NCI-H1694 (cell line): ENCODE measurements around the gene TRAF1.

ENCODE experiments used
- DNase-seq: peaks from one replicate; lab custom pipeline; 2025; lab: John Stamatoyannopoulos, UW

Gene TRAF1

DNA sequence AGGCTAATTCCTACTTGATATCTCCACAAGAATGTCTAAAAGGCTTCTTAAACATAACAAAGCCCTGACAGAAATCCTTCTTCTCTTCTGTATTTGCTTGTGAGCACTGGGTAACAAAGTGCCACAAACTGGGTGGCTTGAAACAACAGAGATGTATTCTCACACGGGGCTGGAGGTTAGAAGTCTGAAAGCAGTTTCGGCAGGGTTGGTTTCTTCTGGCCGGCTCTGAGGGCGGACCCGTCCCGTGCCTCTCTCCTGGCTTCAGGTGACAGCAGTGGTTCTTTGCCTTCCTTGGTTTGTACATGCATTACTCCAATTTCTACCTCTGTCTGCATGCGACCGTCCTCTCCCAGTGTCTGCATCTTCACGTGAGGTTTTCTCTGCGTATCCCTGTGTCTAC lies 14.0 kb upstream of the TRAF1 start:
- DNase-seq, result no peak

DNA sequence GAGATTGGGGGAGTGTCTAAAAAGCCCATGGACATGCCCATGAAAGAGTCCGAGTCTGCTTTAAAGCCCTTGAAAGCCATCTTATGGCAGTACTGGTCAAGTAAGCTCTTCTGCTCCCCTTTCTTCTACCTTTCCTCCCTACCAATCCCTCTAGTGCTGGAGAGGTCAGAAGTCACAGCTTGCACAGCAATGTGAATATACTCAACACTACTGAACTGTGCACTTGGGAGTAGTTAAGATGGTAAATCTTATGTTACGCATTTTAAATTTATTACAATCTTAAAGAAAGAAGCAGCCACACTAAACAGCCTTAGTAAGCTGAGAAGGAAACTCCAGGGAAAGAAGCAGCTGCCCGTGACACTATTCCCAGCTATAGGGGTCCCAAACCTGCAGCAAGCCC lies 12.3 kb upstream of the TRAF1 start:
- no peak for DNase-seq

DNA sequence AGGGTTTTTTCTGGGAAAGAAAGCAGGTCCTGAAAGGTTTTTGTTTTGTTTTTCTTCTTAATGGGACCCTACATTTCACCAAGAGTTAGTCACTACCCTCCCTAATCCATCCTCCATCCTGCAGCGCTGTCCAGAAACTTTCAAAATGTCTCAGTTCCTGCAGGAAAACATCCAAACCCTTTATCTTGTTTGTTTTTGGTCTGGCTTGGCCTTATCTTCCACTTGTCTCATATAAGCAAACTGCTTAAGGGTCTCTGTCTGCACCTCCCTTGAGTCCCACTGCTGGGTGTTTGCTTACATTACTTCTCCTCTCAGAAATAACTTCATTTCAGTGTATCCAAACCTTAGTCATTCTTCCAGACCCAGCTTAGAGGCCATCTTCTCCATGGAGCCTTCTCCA lies 11.0 kb upstream of the TRAF1 start:
- DNase-seq, result no peak

DNA sequence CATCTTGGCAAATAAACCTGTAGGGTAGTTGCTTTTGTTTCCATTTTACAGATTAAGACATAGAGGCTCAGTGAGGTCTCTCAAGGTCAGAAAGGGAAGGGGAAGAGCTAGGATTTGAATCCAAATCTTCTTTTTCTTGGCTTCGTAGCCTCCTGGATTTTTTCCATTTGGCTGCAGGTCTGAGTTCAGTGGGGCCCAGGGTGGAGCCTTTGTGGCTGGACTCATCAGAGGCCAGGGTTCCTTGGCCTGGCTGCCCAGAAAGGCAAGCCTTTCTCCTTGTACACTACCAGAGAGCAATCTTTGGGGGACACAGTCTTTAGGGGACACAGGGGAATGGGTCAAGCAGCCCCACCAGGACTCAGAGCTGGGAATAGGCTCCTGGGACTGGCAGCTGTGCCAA lies 10.5 kb upstream of the TRAF1 start:
- no peak for DNase-seq

GRCh38 chr9:120936764-120937122 lies 10.1 kb upstream of the TRAF1 start:
- no peak for DNase-seq

DNA sequence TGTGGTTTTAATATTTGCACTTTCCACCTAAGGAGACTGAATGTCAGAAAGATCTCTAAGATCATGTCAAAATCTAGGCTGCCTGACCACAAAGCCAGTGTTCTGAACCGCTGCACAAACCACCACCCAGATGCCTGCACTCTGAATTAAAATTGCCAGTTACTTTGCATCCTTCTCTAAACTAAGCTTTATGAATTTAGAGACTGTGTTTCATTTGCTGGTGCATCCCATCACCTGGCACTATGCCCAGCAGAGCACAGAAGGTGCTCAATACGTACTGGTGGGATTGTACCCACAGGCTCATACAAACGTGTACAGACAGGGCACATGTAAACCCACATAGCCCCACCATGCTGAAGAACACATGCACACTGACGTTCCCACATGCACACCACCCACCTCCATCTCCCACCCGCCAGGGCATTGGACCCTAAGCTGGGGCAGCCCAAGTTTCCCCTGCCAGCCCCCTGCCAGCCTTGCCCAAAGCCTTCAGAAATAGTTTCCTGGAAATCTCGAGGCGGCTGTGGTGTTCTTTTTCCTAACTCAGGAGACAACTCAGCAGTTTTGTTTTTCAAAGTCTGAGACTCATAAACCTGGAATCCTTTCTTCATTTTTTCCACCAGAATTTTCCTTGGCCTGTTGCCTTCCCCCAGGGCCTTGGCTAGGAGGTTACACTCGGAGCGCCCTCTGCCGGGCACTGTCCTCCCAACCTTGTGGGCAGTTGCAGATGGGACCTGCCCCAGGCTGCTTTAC lies 9.6 kb upstream of the TRAF1 start:
- DNase-seq, result peak; percentile 82

GRCh38 chr9:120935383-120935857 lies 8.8 kb upstream of the TRAF1 start:
- DNase-seq, result peak; percentile 97

- no peak for DNase-seq
Measured at GRCh38 chr9:120934281-120934680, 7.7 kb upstream of the TRAF1 start.

- no peak for DNase-seq
Measured at GRCh38 chr9:120933310-120934055, 6.9 kb upstream of the TRAF1 start.

GRCh38 chr9:120932086-120932823 lies 5.7 kb upstream of the TRAF1 start:
- DNase-seq, result peak; percentile 76

DNA sequence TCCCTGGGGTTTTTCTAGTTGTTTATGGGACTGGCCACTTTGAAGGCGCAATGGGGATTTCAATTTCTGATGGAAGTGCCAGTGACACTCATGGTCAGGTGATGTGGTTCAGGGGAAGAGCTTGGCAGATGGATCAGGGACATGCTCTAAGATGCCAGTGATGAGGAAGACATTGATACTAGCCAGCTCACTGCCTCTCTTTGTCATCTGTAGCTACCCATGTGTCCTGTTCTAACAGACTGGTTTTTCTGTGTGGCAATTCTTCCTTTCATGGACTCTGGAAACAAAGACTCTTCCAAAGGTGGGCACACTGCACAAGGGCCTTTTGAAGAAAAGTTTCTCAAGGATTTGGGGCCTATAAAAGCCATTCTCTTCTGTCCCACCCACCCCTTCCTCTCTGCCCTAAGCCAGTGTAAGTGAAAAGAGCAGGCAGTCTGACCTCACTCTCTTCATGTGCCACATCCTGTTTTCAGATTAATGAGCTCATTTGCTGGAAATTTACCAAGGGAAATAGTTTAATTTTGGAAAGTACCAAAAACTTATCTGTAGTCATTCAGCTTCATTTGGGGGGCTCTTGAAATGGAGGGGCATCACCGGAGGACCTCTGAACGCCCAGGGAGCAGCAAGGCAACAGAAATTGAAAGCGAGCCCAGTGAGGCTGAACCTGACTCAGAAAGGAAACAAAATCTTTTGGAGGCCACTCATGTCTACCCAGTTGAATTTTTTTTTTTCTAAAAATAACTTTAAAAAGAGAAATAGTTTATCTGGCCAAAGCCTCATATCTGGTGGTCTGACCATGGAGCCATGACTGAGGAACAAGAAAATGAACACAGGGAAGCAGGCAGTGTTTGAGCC lies 4.9 kb upstream of the TRAF1 start:
- peak; percentile 35 for DNase-seq

- DNase-seq, result no peak
Measured at GRCh38 chr9:120929229-120929791, 2.7 kb upstream of the TRAF1 start.

GRCh38 chr9:120928483-120929228 lies 2.1 kb upstream of the TRAF1 start:
- no peak for DNase-seq

- no peak for DNase-seq
Measured at GRCh38 chr9:120928015-120928482, 1.5 kb upstream of the TRAF1 start.

GRCh38 chr9:120927269-120928014 lies 846 bp upstream of the TRAF1 start:
- DNase-seq, result no peak

GRCh38 chr9:120925535-120926396 lies 830 bp downstream of the TRAF1 start:
- no peak for DNase-seq

DNA sequence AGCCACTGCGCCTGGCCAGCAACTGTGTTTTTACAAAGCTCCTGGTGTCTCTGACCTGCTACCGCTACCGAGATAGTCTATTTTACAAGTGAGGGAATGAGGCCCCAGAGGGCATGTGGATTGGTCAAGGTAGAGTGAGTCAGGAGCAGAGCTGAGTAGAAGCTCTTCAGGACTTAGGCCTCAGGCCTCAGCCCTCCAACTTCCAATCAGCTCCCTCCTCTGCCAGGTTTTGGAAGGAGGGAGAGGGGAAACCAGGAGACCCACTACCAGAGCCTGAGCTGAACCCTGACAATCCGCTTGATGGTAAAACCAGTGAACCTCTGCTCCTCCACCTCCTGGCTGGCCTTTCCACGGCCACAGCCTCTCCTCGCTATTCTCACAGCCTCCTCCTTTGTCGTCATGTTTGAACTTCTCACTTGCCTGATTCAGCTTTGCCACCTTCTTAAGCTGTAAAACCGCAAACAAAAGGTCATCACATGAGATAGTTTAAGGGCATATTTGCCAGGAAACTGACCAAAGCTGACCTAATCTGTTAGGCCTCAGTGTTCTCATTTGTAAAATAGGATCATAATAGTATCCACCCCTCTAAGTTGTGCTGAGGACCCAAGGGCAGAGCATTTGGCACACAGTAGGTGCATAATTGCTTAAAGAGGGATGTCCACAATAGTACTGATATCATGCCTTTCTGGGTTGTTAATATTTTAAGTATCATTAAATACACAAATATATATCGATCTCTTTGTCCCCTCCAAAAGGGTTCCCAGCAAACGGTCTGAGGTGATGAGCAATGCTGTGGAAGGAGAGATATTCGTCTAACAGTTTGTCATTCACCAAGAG lies 1.7 kb downstream of the TRAF1 start:
- DNase-seq, result no peak
